Esophagus squamous epithelium (tissue), 4 donors: ENCODE results near the gene CLDN4.

Source experiments
- CTCF ChIP-seq, 6 experiments: fragments of 450-650 bp in 4 of 6; fragments of 200-600 bp in 2 of 6; sonication (generic) in 2 of 6; IDR thresholded peaks; one replicate each; pipeline ENCODE4 v1.5.1; 2016 to 2019; ENCODE audit warnings: antibody characterized with exemption in 6 of 6, mild to moderate bottlenecking in 4 of 6, moderate library complexity in 4 of 6
- POLR2A ChIP-seq, 4 donors: fragments of 450-650 bp; IDR thresholded peaks; one replicate each; pipeline ENCODE4 v1.6.1; 2017; ENCODE audit warnings: antibody characterized with exemption in 4 of 4, mild to moderate bottlenecking in 4 of 4, moderate library complexity in 3 of 4

DNA sequence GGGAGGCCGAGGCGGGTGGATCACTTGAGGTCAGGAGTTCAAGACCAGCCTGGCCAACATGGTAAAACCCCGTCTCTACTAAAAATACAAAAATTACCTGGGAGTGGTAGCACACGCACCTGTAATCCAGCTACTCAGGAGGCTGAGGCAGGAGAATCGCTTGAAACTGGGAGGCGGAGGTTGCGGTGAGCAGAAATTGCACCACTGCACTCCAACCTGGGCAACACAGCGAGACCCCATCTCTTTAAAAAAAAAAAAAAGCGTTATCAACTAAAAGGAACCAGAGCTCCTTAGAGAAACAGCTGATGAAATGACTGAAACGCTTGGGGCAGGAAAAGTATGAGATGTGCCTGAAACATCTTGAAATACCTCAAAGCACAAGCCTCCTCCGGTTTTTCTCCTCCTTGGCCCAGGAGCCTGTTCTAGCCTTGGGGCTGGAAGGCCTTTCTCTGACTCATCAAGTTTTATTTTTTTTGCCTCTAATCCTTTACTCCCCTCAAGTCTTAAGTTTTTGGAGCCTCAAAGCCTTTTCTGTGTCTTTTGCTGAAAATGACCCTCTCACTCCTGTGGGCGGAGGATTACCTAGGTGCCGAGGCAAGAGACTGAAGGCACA, 14.2 kb downstream of the CLDN4 start:
- no peak for TF ChIP-seq POLR2A (IDR thresholded peaks at IDR 0.05)
- TF ChIP-seq CTCF (IDR thresholded peaks at IDR 0.05) = no peak
